NCI-H1092 (cell line): ENCODE data around the gene SP8.

ENCODE experiments used
- DNase-seq: peaks from one replicate; lab custom pipeline; 2025; lab: John Stamatoyannopoulos, UW

The SP8 gene

DNA sequence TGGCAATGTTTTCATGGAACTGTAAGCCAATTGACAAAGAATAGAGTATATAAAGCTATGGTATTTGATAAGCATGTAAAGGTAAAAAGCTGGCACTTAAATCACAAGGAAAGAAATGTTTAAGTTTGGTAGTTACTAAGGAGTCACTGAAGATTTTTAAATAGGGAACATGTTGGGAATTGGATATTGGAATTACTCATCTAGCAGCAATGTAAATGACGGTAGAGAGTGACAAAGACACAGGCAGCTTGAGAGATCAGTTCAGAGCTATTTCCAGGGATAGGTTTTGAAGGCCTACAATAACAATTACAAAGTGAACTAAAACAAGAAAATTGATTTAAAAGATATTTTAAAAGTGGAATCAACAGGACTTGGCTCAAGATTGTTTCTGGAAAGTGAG is 36.8 kb downstream of the SP8 start:
- DNase-seq = no peak

DNA sequence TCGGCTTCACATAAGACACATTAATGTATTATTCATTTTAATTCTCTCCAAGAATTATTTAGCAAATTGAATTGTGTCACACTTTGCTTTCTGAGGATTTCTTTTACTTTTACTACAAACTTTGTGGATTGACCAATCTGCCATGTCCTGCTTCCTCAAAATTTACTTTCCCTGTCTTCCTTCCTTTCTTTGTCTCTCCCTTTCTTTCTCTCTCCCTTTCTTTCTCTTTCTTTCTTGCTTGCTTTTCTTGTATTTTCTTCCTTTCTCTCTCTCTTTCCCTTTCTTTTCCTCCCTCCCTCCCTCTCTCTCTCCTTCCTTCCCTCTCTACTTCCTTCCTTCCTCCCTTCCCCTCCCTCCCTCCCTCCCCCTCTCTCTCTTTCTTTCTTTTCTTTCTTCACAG is 37.8 kb downstream of the SP8 start:
- no peak for DNase-seq

DNA sequence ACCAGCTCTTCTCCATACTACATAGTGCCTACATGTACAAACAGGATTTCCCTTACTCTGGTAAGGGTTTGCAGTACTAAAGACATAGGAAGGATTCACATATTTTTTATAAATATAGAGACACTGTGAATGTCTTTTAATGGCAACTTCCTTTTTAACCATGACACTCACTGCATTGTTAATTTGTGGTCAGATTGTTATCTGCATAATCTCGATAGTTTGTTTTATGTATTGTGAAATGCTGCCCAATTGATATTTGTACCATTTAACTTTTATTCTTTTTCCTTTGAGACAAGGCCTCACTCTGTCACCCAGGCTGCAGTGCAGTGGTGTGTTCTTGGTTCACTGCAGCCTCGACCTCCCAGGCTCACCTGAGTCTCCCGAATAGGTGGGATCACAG is 39.7 kb downstream of the SP8 start:
- DNase-seq = no peak

DNA sequence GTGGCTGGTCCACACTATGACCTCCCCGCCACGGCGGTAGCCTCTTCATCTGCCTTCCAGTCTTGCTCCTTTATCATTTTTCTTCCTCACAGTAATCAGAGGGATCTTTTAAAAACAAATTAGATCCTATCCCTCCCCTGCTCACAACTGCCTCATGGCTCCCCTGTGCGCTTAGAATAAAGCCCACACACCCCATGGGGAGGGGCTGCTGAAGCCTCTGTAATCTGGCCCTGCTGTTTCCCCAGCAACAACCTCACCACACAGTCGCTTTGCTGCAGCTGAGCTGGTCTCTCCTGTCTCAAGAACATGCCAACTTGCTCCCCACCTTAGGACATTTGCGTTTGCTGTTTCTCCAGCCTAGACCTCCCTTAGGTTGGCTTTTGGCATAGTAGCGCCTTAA is 41.0 kb downstream of the SP8 start:
- no peak for DNase-seq

DNA sequence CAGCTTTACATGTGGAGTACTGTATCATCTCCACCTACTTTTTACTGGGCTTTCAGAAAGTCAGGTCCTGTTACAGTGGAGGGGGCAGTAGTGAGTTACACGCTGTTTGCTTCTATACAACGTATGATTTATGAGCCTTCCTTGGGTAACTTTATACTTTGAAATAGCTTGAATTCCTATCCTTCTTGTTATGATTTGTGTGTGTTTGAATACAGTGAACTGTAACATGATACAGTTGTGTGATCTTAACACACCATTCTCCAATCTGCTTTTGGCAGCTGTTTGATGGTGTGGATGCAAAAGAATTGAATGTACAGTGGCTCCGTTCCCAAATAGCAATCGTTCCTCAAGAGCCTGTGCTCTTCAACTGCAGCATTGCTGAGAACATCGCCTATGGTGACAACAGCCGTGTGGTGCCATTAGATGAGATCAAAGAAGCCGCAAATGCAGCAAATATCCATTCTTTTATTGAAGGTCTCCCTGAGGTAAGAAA is 41.7 kb downstream of the SP8 start:
- DNase-seq = peak; percentile 63

DNA sequence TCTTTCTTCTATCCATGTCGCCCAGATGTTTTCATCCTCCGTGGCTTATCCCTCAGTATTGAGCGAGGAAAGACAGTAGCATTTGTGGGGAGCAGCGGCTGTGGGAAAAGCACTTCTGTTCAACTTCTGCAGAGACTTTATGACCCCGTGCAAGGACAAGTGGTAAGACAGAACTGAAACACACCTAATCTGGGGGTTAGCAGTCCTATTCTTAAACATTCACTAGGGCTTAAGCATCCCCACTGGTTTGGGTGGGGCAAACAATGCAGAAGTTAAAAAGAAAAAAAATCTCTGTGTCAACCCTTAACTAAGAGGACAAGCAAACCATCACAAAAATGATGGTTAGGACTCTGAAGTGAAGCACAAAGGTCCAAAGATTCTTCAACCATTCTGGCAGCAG is 43.8 kb downstream of the SP8 start:
- no peak for DNase-seq

DNA sequence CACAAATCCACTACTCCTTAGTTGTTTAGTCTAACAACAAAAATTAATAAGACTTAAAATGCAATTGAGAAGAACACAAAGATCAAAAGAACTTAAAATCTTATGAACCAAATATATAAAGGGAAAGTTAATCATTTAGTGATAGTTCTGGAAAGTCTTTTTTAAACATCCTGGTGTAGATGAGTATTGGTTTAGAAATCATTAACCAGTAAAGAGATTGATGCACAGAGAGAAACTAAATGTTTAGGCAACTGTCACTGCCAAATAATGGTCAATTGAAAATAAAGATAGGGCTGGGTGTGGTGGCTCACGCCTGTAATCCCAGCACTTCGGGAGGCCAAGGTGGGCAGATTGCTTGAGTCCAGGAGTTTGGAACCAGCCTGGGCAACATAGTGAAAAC is 44.9 kb downstream of the SP8 start:
- DNase-seq = no peak

DNA sequence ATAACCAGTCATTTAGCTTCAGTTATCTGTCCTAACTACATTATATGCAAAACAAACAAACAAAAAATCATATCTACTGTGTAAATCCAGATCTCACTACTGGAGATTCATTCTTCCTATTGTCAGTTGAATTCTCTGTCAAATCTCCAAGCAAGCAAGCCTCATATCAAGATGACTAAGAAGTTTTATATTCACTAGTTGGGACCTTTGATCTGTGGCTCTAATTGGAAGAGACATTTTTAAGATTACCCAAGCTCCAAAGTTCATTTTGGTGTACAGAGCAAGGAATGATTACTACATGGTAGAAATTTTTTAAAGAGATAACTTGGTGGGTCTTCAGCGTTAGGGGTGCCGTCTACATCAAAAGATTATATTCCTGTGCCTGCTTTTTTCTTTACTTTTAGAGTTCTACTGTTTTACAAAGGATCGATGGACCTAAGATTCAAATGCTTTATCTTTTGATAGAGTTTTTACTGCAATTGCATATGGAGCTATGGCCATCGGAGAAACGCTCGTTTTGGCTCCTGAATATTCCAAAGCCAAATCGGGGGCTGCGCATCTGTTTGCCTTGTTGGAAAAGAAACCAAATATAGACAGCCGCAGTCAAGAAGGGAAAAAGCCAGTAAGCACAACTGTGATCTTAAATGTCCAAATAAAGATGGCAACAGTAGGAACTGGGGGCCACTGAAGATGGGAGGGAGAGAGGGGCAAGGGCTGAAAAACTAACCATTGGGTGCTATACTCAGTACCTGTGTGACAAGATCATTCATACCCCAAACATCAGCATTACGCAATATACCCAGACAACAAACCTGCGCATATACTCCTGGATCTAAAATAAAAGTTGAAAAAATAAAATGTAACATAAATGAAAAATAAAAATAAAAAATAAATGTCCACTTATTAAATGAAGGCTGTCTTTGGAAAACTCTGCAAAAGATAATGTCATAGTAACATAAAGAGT is 47.9 kb downstream of the SP8 start:
- DNase-seq = no peak

DNA sequence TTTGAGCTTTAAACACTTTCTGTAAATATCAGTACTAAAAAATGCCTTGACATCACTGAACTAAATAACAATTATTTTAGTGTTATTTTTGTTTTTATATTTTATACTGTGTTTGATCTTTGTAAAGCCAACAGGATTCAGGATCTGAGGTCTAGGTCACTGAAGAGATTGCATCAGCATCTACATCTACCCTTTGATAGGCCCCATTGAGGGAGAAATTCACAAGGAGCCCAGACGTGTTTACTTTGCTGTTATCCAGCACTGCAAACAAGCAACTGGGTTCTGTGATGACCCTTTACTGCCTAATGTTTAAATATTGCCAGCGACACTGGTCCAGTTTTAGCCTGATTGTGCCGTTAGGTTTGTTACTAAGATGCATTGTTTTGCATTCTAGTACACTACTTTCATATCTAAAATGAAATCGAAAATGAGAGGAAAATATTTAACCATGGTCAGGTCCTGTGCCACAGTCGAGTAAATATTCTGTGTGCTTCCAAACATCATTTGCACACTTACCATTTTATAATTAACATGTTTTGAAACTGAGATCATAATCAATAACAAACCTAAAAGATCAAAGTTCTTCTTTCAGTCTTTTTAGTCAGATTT is 48.7 kb downstream of the SP8 start:
- DNase-seq = peak; percentile 44

DNA sequence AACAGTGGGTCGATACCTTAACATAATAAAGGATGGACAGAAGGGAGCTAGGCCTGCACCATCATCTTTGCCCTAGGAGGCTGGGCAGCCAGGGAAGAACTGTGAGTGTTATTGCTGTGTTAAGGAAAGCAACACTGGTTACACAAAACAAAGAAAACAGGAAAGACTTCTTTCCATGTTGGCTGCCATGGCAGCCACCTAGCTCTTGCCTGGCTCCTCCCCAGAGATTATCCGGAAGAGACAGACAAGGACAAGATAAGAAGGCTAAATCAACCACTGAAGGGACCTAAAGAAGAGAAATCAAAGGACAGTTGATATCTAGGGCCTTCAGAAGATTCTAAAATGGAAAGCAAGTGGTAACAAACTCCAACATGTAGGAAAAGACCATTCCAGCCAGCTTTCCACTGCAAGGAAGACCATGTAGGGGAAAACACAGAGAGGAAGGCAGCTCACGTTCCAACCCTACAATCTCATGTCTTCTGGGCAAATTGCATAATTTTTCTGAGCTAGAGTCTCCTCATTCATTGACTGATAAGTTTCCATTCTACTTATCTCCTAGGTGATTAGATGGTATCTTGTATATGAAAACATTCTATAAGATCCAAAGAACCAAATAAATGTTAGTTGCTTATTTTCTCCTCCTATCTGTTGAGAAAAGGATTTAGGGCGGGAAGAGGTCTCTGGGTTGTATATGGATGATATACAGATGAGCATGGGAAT is 51.2 kb downstream of the SP8 start:
- DNase-seq = no peak
